Measurements from ENCODE around the gene KIF1B. TPM values are rescaled to one million over a fixed set of nuclear protein-coding genes. Genes with fewer than 3 reads are reported as not detected.
"Not testable (repeated sequence)": the region's sequence is repeated elsewhere in the genome, so short reads cannot be mapped to it uniquely, and the experiment has no call there.

Gene KIF1B
- total RNA-seq, 1 donor from 2014 or later: 67.7 TPM

DNA sequence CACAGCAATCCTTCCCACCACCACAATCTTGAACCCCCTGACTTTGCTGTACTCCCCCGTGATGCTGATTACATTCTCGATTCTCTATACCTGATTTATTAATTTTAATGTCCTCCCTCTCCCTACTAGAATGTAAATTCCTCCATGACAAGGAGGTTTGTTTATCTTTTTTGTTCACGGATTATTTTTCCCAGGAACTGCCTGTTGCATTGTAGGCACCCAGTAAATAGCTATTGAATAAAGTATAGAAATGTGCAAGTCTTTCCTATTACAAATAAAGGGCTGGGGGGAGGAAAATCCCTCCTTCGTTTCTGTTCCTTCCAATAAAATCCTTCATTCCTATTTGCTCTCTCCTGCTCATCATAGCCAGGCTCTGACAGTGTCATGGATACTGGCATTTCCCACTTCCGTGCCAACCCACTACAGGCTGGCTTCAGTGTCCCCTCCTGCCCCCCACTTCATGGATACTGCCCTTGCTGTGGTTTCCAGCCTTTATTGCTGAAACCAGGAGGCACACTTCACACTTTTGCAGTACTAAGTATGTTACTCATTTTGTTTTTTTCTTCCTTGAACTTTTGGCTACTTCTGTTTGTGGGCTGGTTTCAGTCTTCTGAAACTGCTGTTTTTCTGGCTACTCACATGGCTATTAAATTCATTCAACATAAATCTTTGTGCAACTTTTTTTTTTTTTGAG is 7.5 kb downstream of the KIF1B start:
- H3K36me3 Mint-ChIP-seq: no peaks in the 10 kb centered on the region
- peak overlapping the region; percentile 78 for H3K27ac Mint-ChIP-seq
- no peaks in the 10 kb centered on the region for H3K27me3 Mint-ChIP-seq (ENCODE audit: low read depth)
- DNase-seq (ENCODE audit: low spot score in 2 of 2, unreplicated experiment in 2 of 2): no peak
- H3K4me1 Mint-ChIP-seq: peaks cover 30% of the 10 kb centered on the region
- H3K9me3 Mint-ChIP-seq: no peaks in the 10 kb centered on the region
- TF ChIP-seq CTCF (IDR thresholded peaks at IDR 0.05; ENCODE audit: unreplicated experiment): no peak
- H3K4me3 Mint-ChIP-seq: no peak overlapping the region

DNA sequence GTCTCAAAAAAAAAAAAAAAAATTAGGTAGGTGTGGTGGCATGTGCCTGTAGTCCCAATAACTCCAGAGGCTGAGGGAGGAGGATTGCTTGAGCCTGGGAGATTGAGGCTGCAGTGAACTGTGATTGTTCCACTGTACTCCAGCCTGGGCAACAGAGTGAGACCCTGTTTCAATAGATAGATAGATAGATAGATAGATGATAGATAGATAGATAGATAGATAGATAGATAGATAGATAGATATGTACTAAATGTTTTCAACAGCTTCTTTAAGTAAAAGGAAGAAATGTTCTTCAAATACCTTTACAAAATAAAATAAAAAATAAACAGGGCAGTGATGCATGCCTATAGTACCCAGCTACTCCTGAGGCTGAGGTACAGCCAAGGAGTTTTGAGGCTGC is 9.8 kb downstream of the KIF1B start:
- Mint-ChIP-seq H3K9me3 (no peaks in the 10 kb centered on the region), H3K27me3 (ENCODE audit: low read depth) (no peaks in the 10 kb centered on the region), H3K4me3 (no peak overlapping the region), H3K27ac (no peak overlapping the region), H3K36me3 (peaks cover 3% of the 10 kb centered on the region), H3K4me1 (peaks cover 19% of the 10 kb centered on the region)
- TF ChIP-seq CTCF (IDR thresholded peaks at IDR 0.05; ENCODE audit: unreplicated experiment): no peak
- no peak for DNase-seq (ENCODE audit: low spot score in 2 of 2, unreplicated experiment in 2 of 2)

DNA sequence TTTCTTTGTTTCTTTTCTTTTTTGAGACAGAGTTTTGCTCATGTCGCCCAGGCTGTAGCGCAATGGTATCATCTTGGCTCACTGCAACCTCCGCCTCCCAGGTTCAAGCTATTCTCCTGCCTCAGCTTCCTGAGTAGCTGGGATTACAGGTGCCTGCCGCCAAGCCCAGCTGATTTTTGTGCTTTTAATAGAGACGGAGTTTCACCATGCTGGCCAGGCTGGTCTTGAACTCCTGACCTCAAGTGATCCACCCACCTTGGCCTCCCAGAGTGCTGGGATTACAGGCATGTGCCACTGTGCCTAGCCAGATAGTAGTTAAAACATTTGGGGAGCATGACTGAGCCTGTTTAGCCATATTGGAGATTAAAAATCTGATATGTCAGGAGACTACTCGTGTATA is 10.3 kb downstream of the KIF1B start:
- DNase-seq (ENCODE audit: low spot score in 2 of 2, unreplicated experiment in 2 of 2); H3K9me3 Mint-ChIP-seq; H3K36me3 Mint-ChIP-seq; H3K27ac Mint-ChIP-seq; H3K4me3 Mint-ChIP-seq; H3K27me3 Mint-ChIP-seq (ENCODE audit: low read depth): not testable (repeated sequence)
- peaks cover 19% of the 10 kb centered on the region for H3K4me1 Mint-ChIP-seq

- DNase-seq (ENCODE audit: low spot score in 2 of 2, unreplicated experiment in 2 of 2): no peak
- no peaks in the 10 kb centered on the region for H3K27me3 Mint-ChIP-seq (ENCODE audit: low read depth)
- H3K27ac Mint-ChIP-seq: no peak overlapping the region
- H3K4me3 Mint-ChIP-seq: no peak overlapping the region
- peaks cover 8% of the 10 kb centered on the region for H3K4me1 Mint-ChIP-seq
- no peak for TF ChIP-seq CTCF (IDR thresholded peaks at IDR 0.05; ENCODE audit: unreplicated experiment)
- peaks cover 4% of the 10 kb centered on the region for H3K9me3 Mint-ChIP-seq
- peaks cover 6% of the 10 kb centered on the region for H3K36me3 Mint-ChIP-seq
Observed at GRCh38 chr1:10225573-10225972, 15.2 kb downstream of the KIF1B start.

- H3K4me1 Mint-ChIP-seq: peaks cover 16% of the 10 kb centered on the region
- H3K4me3 Mint-ChIP-seq: no peak overlapping the region
- no peaks in the 10 kb centered on the region for H3K27me3 Mint-ChIP-seq (ENCODE audit: low read depth)
- DNase-seq (ENCODE audit: low spot score in 2 of 2, unreplicated experiment in 2 of 2): no peak
- peak overlapping the region; percentile 12 for H3K27ac Mint-ChIP-seq
- no peak for TF ChIP-seq CTCF (IDR thresholded peaks at IDR 0.05; ENCODE audit: unreplicated experiment)
- peaks cover 3% of the 10 kb centered on the region for H3K36me3 Mint-ChIP-seq
- H3K9me3 Mint-ChIP-seq: peaks cover 4% of the 10 kb centered on the region
Observed at GRCh38 chr1:10228528-10228927, 18.2 kb downstream of the KIF1B start.

DNA sequence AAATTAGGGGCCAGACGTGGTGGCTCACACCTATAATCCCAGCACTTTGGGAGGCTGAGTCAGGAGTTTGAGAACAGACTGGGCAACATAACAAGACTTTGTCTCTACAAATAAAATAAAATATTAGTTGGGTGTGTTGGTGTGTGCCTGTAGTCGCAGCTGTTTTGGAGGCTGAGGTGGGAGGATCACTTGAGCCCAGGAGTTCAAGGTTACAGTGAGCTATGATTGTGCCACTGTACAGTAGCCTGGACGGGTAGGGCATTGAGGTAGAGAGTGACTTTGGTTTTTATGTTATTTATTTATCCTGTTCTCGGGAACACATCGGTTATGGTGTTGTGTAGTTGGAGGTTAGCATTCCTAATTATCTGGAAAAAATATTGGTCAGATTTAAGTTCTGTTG is 19.5 kb downstream of the KIF1B start:
- Mint-ChIP-seq H3K27me3 (ENCODE audit: low read depth) (no peaks in the 10 kb centered on the region), H3K9me3 (peaks cover 4% of the 10 kb centered on the region), H3K27ac (peak overlapping the region; percentile 30), H3K4me3 (no peak overlapping the region), H3K4me1 (peaks cover 16% of the 10 kb centered on the region), H3K36me3 (peaks cover 3% of the 10 kb centered on the region)
- DNase-seq (ENCODE audit: low spot score in 2 of 2, unreplicated experiment in 2 of 2): no peak
- TF ChIP-seq CTCF (IDR thresholded peaks at IDR 0.05; ENCODE audit: unreplicated experiment): no peak
